K562 (cell line): ENCODE data around the gene PPARD. TPM values are rescaled to one million over a fixed set of nuclear protein-coding genes. Genes with fewer than 3 reads are reported as not detected.

Experiments used
- ATAC-seq: fragments of 200-7000 bp; cut with Tn5 transposase; 3 replicates; pipeline ENCODE4 v1.9.1; 2020; ENCODE audit warnings: moderate library complexity
- BruUV-seq: library from RNA; stranded (reverse); fragments of 400-500 nt; replicated peaks from 2 replicates; lab custom pipeline; 2021; lab: Mats Ljungman, UMichigan
- CTCF ChIA-PET: fragments of 300-600 bp; formaldehyde crosslinking; extraction: SDS; loops from one replicate; lab custom pipeline; 2021; ENCODE audit warnings: low intra/inter-chr PET ratio; lab: Yijun Ruan, JAX
- POLR2A ChIA-PET: fragments of 300-600, 350-650 bp; sonication (Branson Sonifier 250); formaldehyde crosslinking; extraction: SDS; loops from one replicate; lab custom pipeline; 2021; ENCODE audit warnings: antibody characterized with exemption, inconsistent platforms; lab: Yijun Ruan, JAX
- DNase-seq, 4 experiments: peaks; one replicate each; pipeline versions ENCODE4 v3.0.0 to v3.0.0-alpha.2; 2011 to 2018; ENCODE audit warnings: low spot score in 3 of 4, mixed read lengths in 3 of 4; ENCODE audit errors: extremely low read depth in 1 of 4
- FAIRE-seq: peaks from 2 replicates; lab custom pipeline; 2011; peaks lifted over from hg19 to GRCh38; lab: Jason Lieb, UNC
- H2AFZ ChIP-seq: 2 replicates; pipeline ENCODE4 v1.6.0; 2011; ENCODE audit warnings: low read depth, low read length, control low read depth, inconsistent platforms
- H3K27ac ChIP-seq: fragments of 200-600 bp; 3 replicates; pipeline ENCODE4 v1.8.0; 2011; ENCODE audit warnings: low read depth, mild to moderate bottlenecking, control low read depth, inconsistent platforms, low read length, moderate library complexity, mixed read lengths; ENCODE audit errors: extremely low read depth
- H3K27me3 ChIP-seq, 2 experiments: fragments of 300-600 bp in 1 of 2; 2 replicates in 1 of 2; 3 replicates in 1 of 2; pipeline versions ENCODE4 v1.6.0 to v1.8.0; 2011; ENCODE audit warnings: inconsistent platforms in 2 of 2, low read length in 2 of 2, mild to moderate bottlenecking in 1 of 2, mixed read lengths in 1 of 2, moderate library complexity in 1 of 2; ENCODE audit not compliant: control insufficient read depth in 2 of 2, insufficient read depth in 2 of 2
- H3K36me3 ChIP-seq: fragments of 300-600 bp; 3 replicates; pipeline ENCODE4 v1.8.0; 2011; ENCODE audit warnings: mild to moderate bottlenecking, low read length, inconsistent platforms; ENCODE audit not compliant: control insufficient read depth, insufficient read depth
- H3K4me1 ChIP-seq, 2 experiments: fragments of 200-600 bp in 1 of 2; replicated peaks in 1 of 2; 2 replicates in 1 of 2; 3 replicates in 1 of 2; pipeline versions ENCODE4 v1.5.1 to v1.8.0; 2011; ENCODE audit warnings: inconsistent platforms in 2 of 2, low read length in 2 of 2, mild to moderate bottlenecking in 1 of 2, mixed read lengths in 1 of 2, moderate library complexity in 1 of 2; ENCODE audit not compliant: control insufficient read depth in 2 of 2, insufficient read depth in 2 of 2
- H3K4me2 ChIP-seq: 2 replicates; pipeline ENCODE4 v1.6.1; 2011; ENCODE audit warnings: low read length, control low read depth, inconsistent platforms, mixed read lengths; ENCODE audit not compliant: insufficient read depth
- H3K4me3 ChIP-seq: fragments of 200-600 bp; sonication (generic), shearing (Covaris generic); 2 replicates; pipeline ENCODE4 v1.5.1; 2016; ENCODE audit warnings: control low read depth, inconsistent platforms
- H3K79me2 ChIP-seq: fragments of 200-600 bp; 3 replicates; pipeline ENCODE4 v1.8.0; 2011; ENCODE audit warnings: low read length, inconsistent platforms; ENCODE audit not compliant: control insufficient read depth, insufficient read depth
- H3K9ac ChIP-seq, 2 experiments: 2 replicates each; pipeline versions ENCODE4 v1.6.0 to v1.6.1; 2011; ENCODE audit warnings: low read depth in 2 of 2, low read length in 2 of 2, control low read depth in 1 of 2, inconsistent platforms in 1 of 2, mild to moderate bottlenecking in 1 of 2, mixed read lengths in 1 of 2; ENCODE audit not compliant: insufficient read depth in 1 of 2
- H3K9me1 ChIP-seq: one replicate; pipeline ENCODE4 v1.6.0; 2011; ENCODE audit warnings: inconsistent platforms, mild to moderate bottlenecking, low read length, moderate library complexity; ENCODE audit not compliant: control insufficient read depth, insufficient read depth
- H3K9me3 ChIP-seq: replicated peaks from 2 replicates; pipeline ENCODE4 v1.5.1; 2011; ENCODE audit warnings: low read depth, low read length, inconsistent platforms; ENCODE audit not compliant: control insufficient read depth, insufficient read depth
- H4K20me1 ChIP-seq: replicated peaks from 2 replicates; pipeline ENCODE4 v1.6.1; 2011; ENCODE audit warnings: low read length, inconsistent platforms, mixed read lengths; ENCODE audit not compliant: control insufficient read depth, insufficient read depth
- CC2D1A ChIP-seq: fragments of 450-650 bp; IDR thresholded peaks from 2 replicates; pipeline ENCODE4 v1.6.1; 2017; ENCODE audit warnings: mild to moderate bottlenecking
- FOXM1 ChIP-seq, 2 experiments: fragments of 450-650 bp in 1 of 2; sonication (generic) in 1 of 2; formaldehyde crosslinking in 1 of 2; IDR thresholded peaks; 2 replicates each; pipeline versions ENCODE4 v1.6.1 to v1.9.0; 2017 to 2022; ENCODE audit warnings: low read depth in 2 of 2, mild to moderate bottlenecking in 2 of 2, missing genetic modification reagents in 1 of 2, moderate library complexity in 1 of 2
- MEF2D ChIP-seq: conservative IDR thresholded peaks from 2 replicates; pipeline ENCODE4 v1.6.1; 2016; ENCODE audit warnings: low read depth, missing genetic modification characterization, missing compliant biosample characterization
- PBX2 ChIP-seq, 2 experiments: IDR thresholded peaks in 1 of 2; conservative IDR thresholded peaks in 1 of 2; 2 replicates each; pipeline ENCODE4 v1.6.1; 2016; ENCODE audit warnings: low read depth in 2 of 2, mild to moderate bottlenecking in 1 of 2, missing compliant biosample characterization in 1 of 2, missing genetic modification characterization in 1 of 2, moderate library complexity in 1 of 2
- RERE ChIP-seq: sonication (generic); formaldehyde crosslinking; IDR thresholded peaks from 2 replicates; pipeline ENCODE4 v1.8.0; 2023; ENCODE audit warnings: missing genetic modification reagents, mild to moderate bottlenecking, borderline replicate concordance
- ZHX1 ChIP-seq: fragments of 150-350 bp; conservative IDR thresholded peaks from 2 replicates; pipeline ENCODE4 v1.6.1; 2014; ENCODE audit warnings: low read length
- ZNF324 ChIP-seq: fragments of 250-450 bp; sonication (Bioruptor Pico); IDR thresholded peaks from 2 replicates; pipeline ENCODE4 v1.4.0; 2020; ENCODE audit warnings: mild to moderate bottlenecking
- WGBS: fragments of 100-300 bp; shearing (Covaris generic); methylation state at CpG from one replicate; pipeline ENCODE4 v1.1.6; 2016; ENCODE audit warnings: low coverage, mixed read lengths; ENCODE audit not compliant: insufficient coverage; ENCODE audit errors: missing lambda C conversion rate; 5-methylcytosine and 5-hydroxymethylcytosine counted together
- in situ Hi-C: fragments of 300-500 bp; cut with MboI; formaldehyde crosslinking; loops from 4 replicates; pipeline ENCODE4 v1.15.0; 2018; ENCODE audit warnings: inconsistent platforms, mixed read lengths
- intact Hi-C: fragments of 100-400 bp; cut with micrococcal nuclease; formaldehyde crosslinking; loops from 2 replicates; pipeline ENCODE4 v1.14.2; 2022
- polyA plus RNA-seq, 8 experiments: library from polyadenylated mRNA; depleted of rRNA in 4 of 8; stranded (reverse) in 5 of 8; unstranded in 3 of 8; fragments of >200 nt; fragmentation: Nextera tagmentation in 2 of 8; fragmentation: Illumina TruSeq in 1 of 8; extraction: Ambion mirVana in 2 of 8; extraction: Trizol in 1 of 8; gene quantifications; 2 replicates each; pipeline versions ENCODE4 v1.2.1 to v1.2.3, GENCODE V29; 2011 to 2014; ENCODE audit warnings: inconsistent platforms in 1 of 8, missing spikeins in 1 of 8
- total RNA-seq, 7 experiments: library from RNA; depleted of rRNA in 6 of 7; stranded (reverse); fragments of >200 nt in 6 of 7; fragmentation: Illumina TruSeq in 2 of 7; extraction: Trizol in 2 of 7; gene quantifications; 2 replicates each; pipeline versions ENCODE4 v1.2.1 to v1.2.3, GENCODE V29; 2011 to 2021; ENCODE audit warnings: low replicate concordance in 1 of 7

The PPARD gene
- total and polyA plus RNA-seq, 9 of the 15 experiments (the other 6 are each of a cell fraction or from before 2014, with no cell fraction given), result 0.14 to 13.2 (median 3.8) TPM

GRCh38 chr6:35294308-35294945 is 47.9 kb upstream of the PPARD start:
- H3K27ac ChIP-seq, result no peak overlapping the region
- ATAC-seq, result peak; percentile 62
- in situ Hi-C loops (no loop called here), intact Hi-C loops (loop anchor here (10.0 kb wide), 2 partner anchors 260 to 660 kb away; no protein-coding TSS in a partner anchor)
- POLR2A ChIA-PET, result interaction anchor here (0.8 to 1.6 kb wide), 4 partner anchors 163 to 179 kb away, joined by 3 to 6 read pairs (median 4); partner anchors contain the start of gene RPL10A
- no peak overlapping the region for H3K4me2 ChIP-seq
- peak; percentile 75 to 85 (median 79) for DNase-seq
- H3K9ac ChIP-seq, result no peak overlapping the region
- H3K27me3 ChIP-seq, result no peaks in the 10 kb centered on the region
- WGBS, result 33% methylated on average over 10 of the region's 10 CpGs
- no peaks in the 10 kb centered on the region for H4K20me1 ChIP-seq
- peaks cover 17 to 21% of the 10 kb centered on the region in 2 experiments for H3K4me1 ChIP-seq
- FAIRE-seq, result peak; percentile 91
- no TSS peak for BruUV-seq
- H2AFZ ChIP-seq, result 0 out of 2 replicates have a peak overlapping the region, but pooled peaks have one; percentile 3
- no peaks in the 10 kb centered on the region for H3K9me1 ChIP-seq
- CTCF ChIA-PET, result interaction anchor here (0.5 to 2.1 kb wide), 6 partner anchors 33 to 443 kb away, joined by 3 to 9 read pairs (median 7); partner anchors contain the start of genes ARMC12, PPARD and RPL10A
- peaks cover 17% of the 10 kb centered on the region for H3K79me2 ChIP-seq
- no peaks in the 10 kb centered on the region for H3K9me3 ChIP-seq
- H3K4me3 ChIP-seq, result no peak overlapping the region
- H3K36me3 ChIP-seq, result no peaks in the 10 kb centered on the region; the same call in 2 of the 3 replicates
- TF ChIP-seq ZNF324 (CRISPR knock-in tag) (no peak), ZHX1 (no peak), FOXM1 (IDR thresholded peaks at IDR 0.05; ENCODE audit: low read depth) (no peak), FOXM1 (CRISPR knock-in tag; IDR thresholded peaks at IDR 0.05; ENCODE audit: low read depth) (no peak), PBX2 (CRISPR knock-in tag; IDR thresholded peaks at IDR 0.05; ENCODE audit: low read depth) (no peak), PBX2 (tag; conservative IDR thresholded peaks at IDR 0.05; ENCODE audit: low read depth) (no peak), CC2D1A (0 out of 2 replicates have a peak, but pooled peaks have one; percentile 53), RERE (CRISPR knock-in tag) (no peak), MEF2D (tag) (no peak)
